ENCODE results near the gene WASF2. TPM values are rescaled to one million over a fixed set of nuclear protein-coding genes. Genes with fewer than 3 reads are reported as not detected.

Gene WASF2
- total RNA-seq, 5 donors from 2014 or later (not counting 1 experiment from before 2014, with no cell fraction given) = 145 to 161 (median 156) TPM

GRCh38 chr1:27356277-27356618 lies 133.7 kb downstream of the WASF2 start:
- peaks cover 8 to 60% of the 10 kb centered on the region in 2 experiments for H3K4me1 ChIP-seq (ENCODE audit: control insufficient read depth in 1 of 2, extremely low read depth in 1 of 2, insufficient read depth in 2 of 2, low read length in 2 of 2)
- peak overlapping the region; percentile 75 to 80 (median 75) for H3K4me3 Mint-ChIP-seq
- POLR2A ChIA-PET = no interaction called here
- no peaks in the 10 kb centered on the region for H3K36me3 Mint-ChIP-seq
- H3K27me3 ChIP-seq (replicated peaks in 1 of 2; ENCODE audit: control insufficient read depth in 2 of 2, extremely low read depth in 1 of 2, insufficient read depth in 2 of 2, low read length in 1 of 2) = no peaks in the 10 kb centered on the region
- H3K4me3 ChIP-seq (ENCODE audit: control insufficient read depth in 1 of 2, extremely low read depth in 1 of 2, low read length in 1 of 2) = peak overlapping the region; percentile 10 to 61
- H3K4me1 Mint-ChIP-seq = peaks cover 33 to 50% (median 40%) of the 10 kb centered on the region in 3 donors
- H3K9me3 ChIP-seq = no peaks in the 10 kb centered on the region
- H3K9me3 Mint-ChIP-seq = no peaks in the 10 kb centered on the region
- DNase-seq (no peak), ATAC-seq (replicated peaks in 1 of 4) (no peak)
- H3K27ac Mint-ChIP-seq = peak overlapping the region; percentile 74 to 86
- H3K27me3 Mint-ChIP-seq = no peaks in the 10 kb centered on the region
- CTCF ChIA-PET = interaction anchor here in 1 of 2 donors (1.4 to 1.9 kb wide), 3 partner anchors 10 to 35 kb away, joined by 3 to 9 read pairs (median 5); partner anchors contain the start of genes MAP3K6 and SYTL1
- H3K36me3 ChIP-seq (ENCODE audit: control insufficient read depth in 2 of 2, extremely low read depth in 1 of 2, insufficient read depth in 1 of 2, low read length in 1 of 2) = peaks cover 12 to 15% of the 10 kb centered on the region in 2 donors
- H3K27ac ChIP-seq (ENCODE audit: low read length) = peak overlapping the region; percentile 62
- WGBS (ENCODE audit: insufficient coverage) = 90% methylated on average over 10 of the region's 13 CpGs

- no peaks in the 10 kb centered on the region for H3K36me3 Mint-ChIP-seq
- Histone ChIP-seq H3K4me3 (ENCODE audit: control insufficient read depth in 1 of 2, extremely low read depth in 1 of 2, low read length in 1 of 2) (no peak overlapping the region), H3K9me3 (no peaks in the 10 kb centered on the region), H3K27ac (ENCODE audit: low read length) (peak overlapping the region; percentile 62), H3K27me3 (replicated peaks in 1 of 2; ENCODE audit: control insufficient read depth in 2 of 2, extremely low read depth in 1 of 2, insufficient read depth in 2 of 2, low read length in 1 of 2) (no peaks in the 10 kb centered on the region), H3K36me3 (ENCODE audit: control insufficient read depth in 2 of 2, extremely low read depth in 1 of 2, insufficient read depth in 1 of 2, low read length in 1 of 2) (peaks cover 15 to 20% of the 10 kb centered on the region in 2 donors), H3K4me1 (ENCODE audit: control insufficient read depth in 1 of 2, extremely low read depth in 1 of 2, insufficient read depth in 2 of 2, low read length in 2 of 2) (peaks cover 8 to 57% of the 10 kb centered on the region in 2 experiments)
- peaks cover 33 to 50% (median 40%) of the 10 kb centered on the region in 3 donors for H3K4me1 Mint-ChIP-seq
- DNase-seq (no peak), ATAC-seq (replicated peaks in 1 of 4) (no peak)
- H3K4me3 Mint-ChIP-seq = peak overlapping the region in 2 of 3 donors; percentile 75 to 80
- ChIA-PET CTCF (interaction anchor here (0.6 to 2.1 kb wide), 4 partner anchors 14 to 41 kb away, joined by 3 to 6 read pairs (median 3); partner anchors contain the start of gene SYTL1 (in 1 of the 2)), POLR2A (interaction anchor here in 1 of 2 donors (0.5 kb wide), 1 partner anchor 404 kb away, joined by 4 read pairs; no protein-coding TSS in a partner anchor)
- peak overlapping the region; percentile 65 to 74 for H3K27ac Mint-ChIP-seq
- WGBS (ENCODE audit: insufficient coverage) = 74% methylated on average over 4 of the region's 5 CpGs
- no peaks in the 10 kb centered on the region for H3K9me3 Mint-ChIP-seq
- no peaks in the 10 kb centered on the region for H3K27me3 Mint-ChIP-seq
Observed at GRCh38 chr1:27355683-27356082, 134.3 kb downstream of the WASF2 start.

Other genes with a start within 250 kb of the WASF2 start
- 10 to 100 TPM; 25.2 to 48.8 (median 43.7) TPM for gene TMEM222, start 168.0 kb downstream of the WASF2 start, total RNA-seq
- gene SYTL1, start 148.1 kb downstream of the WASF2 start, total RNA-seq = 100 to 1,000 TPM; 169 to 240 (median 199) TPM
- gene MAP3K6, start 123.2 kb downstream of the WASF2 start, total RNA-seq = 10 to 100 TPM in 3 of 5 donors, 1 to 10 TPM in 2; 7.0 to 31.1 (median 12.8) TPM
- under 1 TPM in 3 of 5 donors, not detected in 2; 0.26 to 0.44 (median 0.38) TPM for gene FCN3, start 115.3 kb downstream of the WASF2 start, total RNA-seq
- not detected for gene CD164L2, start 106.8 kb downstream of the WASF2 start, total RNA-seq
- under 1 TPM in 2 of 5 donors, not detected in 3; 0.21 to 0.35 TPM for gene GPR3, start 97.5 kb downstream of the WASF2 start, total RNA-seq
- gene AHDC1, start 114.0 kb upstream of the WASF2 start, total RNA-seq = 10 to 100 TPM; 21.9 to 26.4 (median 23.1) TPM
- 10 to 100 TPM in 2 of 5 donors, 1 to 10 TPM in 3; 3.2 to 37.3 (median 5.7) TPM for gene FGR, start 145.0 kb upstream of the WASF2 start, total RNA-seq
- 10 to 100 TPM; 28.2 to 52.1 (median 40.7) TPM for gene IFI6, start 182.0 kb upstream of the WASF2 start, total RNA-seq
- gene FAM76A, start 235.8 kb upstream of the WASF2 start, total RNA-seq = 10 to 100 TPM; 18.1 to 23.4 (median 21.2) TPM